WTC11 (cell line): ENCODE data around the gene SLCO1B3. TPM values are rescaled to one million over a fixed set of nuclear protein-coding genes. Genes with fewer than 3 reads are reported as not detected.

ENCODE experiments used
- ATAC-seq: fragments of 200-7000 bp; cut with Tn5 transposase; 2 replicates; pipeline ENCODE4 v1.10.0; 2021; ENCODE audit warnings: mild to moderate bottlenecking, moderate library complexity
- CTCF ChIA-PET: fragments of 300-600 bp; sonication (Branson Sonifier 250); formaldehyde crosslinking; loops from one replicate; lab custom pipeline; 2021; ENCODE audit warnings: antibody characterized with exemption; lab: Charles Lee
- POLR2A ChIA-PET: fragments of 350-600 bp; sonication (Branson Sonifier 250); formaldehyde crosslinking; loops from one replicate; lab custom pipeline; 2021; ENCODE audit warnings: antibody characterized with exemption; lab: Charles Lee
- DNase-seq: peaks from one replicate; pipeline ENCODE4 v3.0.0; 2021; ENCODE audit warnings: low spot score
- H3K27ac Mint-ChIP-seq: 2 replicates; pipeline ENCODE4 v1.8.0; 2021; ENCODE audit warnings: mixed read lengths
- H3K27me3 Mint-ChIP-seq: 2 replicates; pipeline ENCODE4 v1.8.0; 2021; ENCODE audit warnings: low read depth, mild to moderate bottlenecking, moderate library complexity, mixed read lengths
- H3K36me3 Mint-ChIP-seq: 2 replicates; pipeline ENCODE4 v1.8.0; 2021; ENCODE audit warnings: mixed read lengths
- H3K4me1 Mint-ChIP-seq: 2 replicates; pipeline ENCODE4 v1.8.0; 2022; ENCODE audit warnings: mixed read lengths
- H3K4me3 Mint-ChIP-seq: 2 replicates; pipeline ENCODE4 v1.8.0; 2021; ENCODE audit warnings: mild to moderate bottlenecking, moderate library complexity, mixed read lengths
- H3K9me3 Mint-ChIP-seq: 2 replicates; pipeline ENCODE4 v1.8.0; 2021; ENCODE audit warnings: mixed read lengths
- CBFB ChIP-seq: sonication (generic); formaldehyde crosslinking; IDR thresholded peaks from 2 replicates; pipeline ENCODE4 v1.8.1; 2022; ENCODE audit warnings: mild to moderate bottlenecking, low read depth, missing genetic modification reagents
- GTF2I ChIP-seq: fragments of 250-450 bp; sonication (Bioruptor Pico); conservative IDR thresholded peaks from 2 replicates; pipeline ENCODE4 v1.4.0; 2021; ENCODE audit warnings: mild to moderate bottlenecking
- JUN ChIP-seq: sonication (generic); formaldehyde crosslinking; IDR thresholded peaks from 2 replicates; pipeline ENCODE4 v1.8.0; 2023; ENCODE audit warnings: mild to moderate bottlenecking, missing genetic modification reagents
- NFE2L1 ChIP-seq: sonication (generic); formaldehyde crosslinking; IDR thresholded peaks from 2 replicates; pipeline ENCODE4 v1.8.1; 2023; ENCODE audit warnings: missing genetic modification reagents
- RELA ChIP-seq: sonication (generic); formaldehyde crosslinking; IDR thresholded peaks from 2 replicates; pipeline ENCODE4 v1.8.1; 2022; ENCODE audit warnings: missing genetic modification reagents, mild to moderate bottlenecking, borderline replicate concordance
- SP1 ChIP-seq: sonication (generic); formaldehyde crosslinking; conservative IDR thresholded peaks from 2 replicates; pipeline ENCODE4 v1.8.1; 2022; ENCODE audit warnings: missing genetic modification reagents
- TEAD1 ChIP-seq: sonication (generic); formaldehyde crosslinking; IDR thresholded peaks from 2 replicates; pipeline ENCODE4 v1.8.0; 2022; ENCODE audit warnings: mild to moderate bottlenecking, missing genetic modification reagents
- ZBTB21 ChIP-seq: sonication (generic); formaldehyde crosslinking; IDR thresholded peaks from 2 replicates; pipeline ENCODE4 v1.8.1; 2023; ENCODE audit warnings: mild to moderate bottlenecking, missing genetic modification reagents, borderline replicate concordance
- ZNF263 ChIP-seq: sonication (generic); formaldehyde crosslinking; IDR thresholded peaks from 2 replicates; pipeline ENCODE4 v1.8.1; 2022; ENCODE audit warnings: low read depth, mild to moderate bottlenecking, moderate library complexity, missing genetic modification reagents
- ZNF423 ChIP-seq: fragments of 250-450 bp; sonication (Bioruptor Pico); IDR thresholded peaks from 2 replicates; pipeline ENCODE4 v2.1.2; 2022; ENCODE audit warnings: mild to moderate bottlenecking, moderate library complexity
- ZNF671 ChIP-seq: fragments of 250-450 bp; sonication (Bioruptor Pico); IDR thresholded peaks from 2 replicates; pipeline ENCODE4 v1.8.0; 2021; ENCODE audit warnings: mild to moderate bottlenecking
- total RNA-seq: library from RNA; stranded (reverse); gene quantifications from 3 replicates; pipeline ENCODE4 v1.2.3, GENCODE V29; 2021
- TF ChIP-seq, protein P1 (sequence below): sonication (generic); formaldehyde crosslinking; IDR thresholded peaks from 2 replicates; pipeline ENCODE4 v1.8.0; 2023; ENCODE audit warnings: missing genetic modification reagents
- TF ChIP-seq, protein P2 (sequence below): fragments of 250-450 bp; sonication (Bioruptor Pico); IDR thresholded peaks from 2 replicates; pipeline ENCODE4 v1.9.0; 2021; ENCODE audit warnings: mild to moderate bottlenecking
- TF ChIP-seq, protein P3 (sequence below): sonication (generic); formaldehyde crosslinking; IDR thresholded peaks from 2 replicates; pipeline ENCODE4 v1.8.1; 2023; ENCODE audit warnings: mild to moderate bottlenecking, missing genetic modification reagents
- TF ChIP-seq, protein P4 (sequence below): fragments of 200-600 bp; IDR thresholded peaks from 2 replicates; pipeline ENCODE4 v1.8.0; 2022; ENCODE audit warnings: antibody characterized with exemption
- TF ChIP-seq, protein P5 (sequence below): sonication (generic); formaldehyde crosslinking; IDR thresholded peaks from 2 replicates; pipeline ENCODE4 v1.8.0; 2023; ENCODE audit warnings: missing genetic modification reagents, mild to moderate bottlenecking, borderline replicate concordance
- TF ChIP-seq, protein P6 (sequence below): sonication (generic); formaldehyde crosslinking; IDR thresholded peaks from 2 replicates; pipeline ENCODE4 v1.8.0; 2022; ENCODE audit warnings: missing genetic modification reagents

The SLCO1B3 gene
- total RNA-seq, 1 experiment from 2014 or later: not detected

DNA sequence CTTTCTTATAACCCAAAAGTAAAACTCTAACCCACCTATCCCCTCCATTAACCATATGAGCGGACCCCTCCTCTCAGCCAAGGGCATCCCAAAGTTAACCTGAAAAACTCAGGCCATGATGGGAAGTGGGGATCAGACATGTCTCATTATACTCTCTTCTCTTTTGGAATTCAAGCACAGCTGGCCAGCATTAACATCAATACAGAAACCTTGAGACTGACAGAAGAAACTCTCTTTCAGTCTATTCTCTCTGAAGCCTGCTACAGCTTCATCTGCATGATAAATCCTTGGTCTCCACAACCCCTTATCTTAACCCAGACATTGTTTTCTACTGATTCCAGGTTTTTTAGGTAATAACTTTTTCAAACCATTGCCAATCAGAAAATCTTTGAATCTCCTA lies 17.5 kb upstream of the SLCO1B3 start:
- POLR2A ChIA-PET: no interaction called here
- DNase-seq: no peak
- Mint-ChIP-seq H3K27ac (no peak overlapping the region), H3K9me3 (peaks cover 45% of the 10 kb centered on the region), H3K36me3 (peaks cover 28% of the 10 kb centered on the region), H3K27me3 (no peaks in the 10 kb centered on the region), H3K4me3 (no peak overlapping the region), H3K4me1 (peaks cover 5% of the 10 kb centered on the region)
- peak; percentile 65 for ATAC-seq
- CTCF ChIA-PET: no interaction called here
- TF ChIP-seq TEAD1 (CRISPR knock-in tag): no peak
- no peak for TF ChIP-seq RELA (CRISPR knock-in tag)
- no peak for TF ChIP-seq GTF2I (CRISPR knock-in tag)
- TF ChIP-seq, protein P1, sequence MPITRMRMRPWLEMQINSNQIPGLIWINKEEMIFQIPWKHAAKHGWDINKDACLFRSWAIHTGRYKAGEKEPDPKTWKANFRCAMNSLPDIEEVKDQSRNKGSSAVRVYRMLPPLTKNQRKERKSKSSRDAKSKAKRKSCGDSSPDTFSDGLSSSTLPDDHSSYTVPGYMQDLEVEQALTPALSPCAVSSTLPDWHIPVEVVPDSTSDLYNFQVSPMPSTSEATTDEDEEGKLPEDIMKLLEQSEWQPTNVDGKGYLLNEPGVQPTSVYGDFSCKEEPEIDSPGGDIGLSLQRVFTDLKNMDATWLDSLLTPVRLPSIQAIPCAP: no peak
- no peak for TF ChIP-seq ZNF423 (CRISPR knock-in tag)
- no peak for TF ChIP-seq SP1 (CRISPR knock-in tag)
- TF ChIP-seq, protein P2, sequence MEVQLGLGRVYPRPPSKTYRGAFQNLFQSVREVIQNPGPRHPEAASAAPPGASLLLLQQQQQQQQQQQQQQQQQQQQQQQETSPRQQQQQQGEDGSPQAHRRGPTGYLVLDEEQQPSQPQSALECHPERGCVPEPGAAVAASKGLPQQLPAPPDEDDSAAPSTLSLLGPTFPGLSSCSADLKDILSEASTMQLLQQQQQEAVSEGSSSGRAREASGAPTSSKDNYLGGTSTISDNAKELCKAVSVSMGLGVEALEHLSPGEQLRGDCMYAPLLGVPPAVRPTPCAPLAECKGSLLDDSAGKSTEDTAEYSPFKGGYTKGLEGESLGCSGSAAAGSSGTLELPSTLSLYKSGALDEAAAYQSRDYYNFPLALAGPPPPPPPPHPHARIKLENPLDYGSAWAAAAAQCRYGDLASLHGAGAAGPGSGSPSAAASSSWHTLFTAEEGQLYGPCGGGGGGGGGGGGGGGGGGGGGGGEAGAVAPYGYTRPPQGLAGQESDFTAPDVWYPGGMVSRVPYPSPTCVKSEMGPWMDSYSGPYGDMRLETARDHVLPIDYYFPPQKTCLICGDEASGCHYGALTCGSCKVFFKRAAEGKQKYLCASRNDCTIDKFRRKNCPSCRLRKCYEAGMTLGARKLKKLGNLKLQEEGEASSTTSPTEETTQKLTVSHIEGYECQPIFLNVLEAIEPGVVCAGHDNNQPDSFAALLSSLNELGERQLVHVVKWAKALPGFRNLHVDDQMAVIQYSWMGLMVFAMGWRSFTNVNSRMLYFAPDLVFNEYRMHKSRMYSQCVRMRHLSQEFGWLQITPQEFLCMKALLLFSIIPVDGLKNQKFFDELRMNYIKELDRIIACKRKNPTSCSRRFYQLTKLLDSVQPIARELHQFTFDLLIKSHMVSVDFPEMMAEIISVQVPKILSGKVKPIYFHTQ: no peak
- TF ChIP-seq, protein P3, sequence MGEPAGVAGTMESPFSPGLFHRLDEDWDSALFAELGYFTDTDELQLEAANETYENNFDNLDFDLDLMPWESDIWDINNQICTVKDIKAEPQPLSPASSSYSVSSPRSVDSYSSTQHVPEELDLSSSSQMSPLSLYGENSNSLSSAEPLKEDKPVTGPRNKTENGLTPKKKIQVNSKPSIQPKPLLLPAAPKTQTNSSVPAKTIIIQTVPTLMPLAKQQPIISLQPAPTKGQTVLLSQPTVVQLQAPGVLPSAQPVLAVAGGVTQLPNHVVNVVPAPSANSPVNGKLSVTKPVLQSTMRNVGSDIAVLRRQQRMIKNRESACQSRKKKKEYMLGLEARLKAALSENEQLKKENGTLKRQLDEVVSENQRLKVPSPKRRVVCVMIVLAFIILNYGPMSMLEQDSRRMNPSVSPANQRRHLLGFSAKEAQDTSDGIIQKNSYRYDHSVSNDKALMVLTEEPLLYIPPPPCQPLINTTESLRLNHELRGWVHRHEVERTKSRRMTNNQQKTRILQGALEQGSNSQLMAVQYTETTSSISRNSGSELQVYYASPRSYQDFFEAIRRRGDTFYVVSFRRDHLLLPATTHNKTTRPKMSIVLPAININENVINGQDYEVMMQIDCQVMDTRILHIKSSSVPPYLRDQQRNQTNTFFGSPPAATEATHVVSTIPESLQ (CRISPR knock-in tag): no peak
- TF ChIP-seq JUN (CRISPR knock-in tag): no peak
- TF ChIP-seq ZNF263 (CRISPR knock-in tag): no peak

DNA sequence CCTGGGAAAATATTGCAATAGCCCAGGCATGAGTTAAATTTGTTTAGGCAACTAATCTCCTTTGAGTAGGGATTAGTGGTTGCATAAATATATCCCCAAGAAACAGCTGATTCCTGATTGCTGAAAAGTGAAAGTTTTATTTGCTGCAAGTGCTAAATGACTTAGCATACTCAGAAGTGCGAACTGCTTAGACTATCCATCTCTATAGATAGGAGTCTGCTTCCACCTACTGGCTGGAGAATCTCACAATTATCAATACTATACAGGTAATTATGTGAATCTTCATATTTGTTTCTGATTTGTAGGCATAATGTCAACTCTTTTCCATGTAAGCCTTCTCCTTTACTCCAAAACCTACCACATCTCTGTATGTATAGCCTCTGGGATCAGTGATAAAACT lies 12.0 kb upstream of the SLCO1B3 start:
- DNase-seq (no peak), ATAC-seq (peak; percentile 80)
- TF ChIP-seq CBFB (CRISPR knock-in tag) (no peak), ZBTB21 (CRISPR knock-in tag) (no peak), GTF2I (CRISPR knock-in tag) (no peak)
- TF ChIP-seq, protein P4, sequence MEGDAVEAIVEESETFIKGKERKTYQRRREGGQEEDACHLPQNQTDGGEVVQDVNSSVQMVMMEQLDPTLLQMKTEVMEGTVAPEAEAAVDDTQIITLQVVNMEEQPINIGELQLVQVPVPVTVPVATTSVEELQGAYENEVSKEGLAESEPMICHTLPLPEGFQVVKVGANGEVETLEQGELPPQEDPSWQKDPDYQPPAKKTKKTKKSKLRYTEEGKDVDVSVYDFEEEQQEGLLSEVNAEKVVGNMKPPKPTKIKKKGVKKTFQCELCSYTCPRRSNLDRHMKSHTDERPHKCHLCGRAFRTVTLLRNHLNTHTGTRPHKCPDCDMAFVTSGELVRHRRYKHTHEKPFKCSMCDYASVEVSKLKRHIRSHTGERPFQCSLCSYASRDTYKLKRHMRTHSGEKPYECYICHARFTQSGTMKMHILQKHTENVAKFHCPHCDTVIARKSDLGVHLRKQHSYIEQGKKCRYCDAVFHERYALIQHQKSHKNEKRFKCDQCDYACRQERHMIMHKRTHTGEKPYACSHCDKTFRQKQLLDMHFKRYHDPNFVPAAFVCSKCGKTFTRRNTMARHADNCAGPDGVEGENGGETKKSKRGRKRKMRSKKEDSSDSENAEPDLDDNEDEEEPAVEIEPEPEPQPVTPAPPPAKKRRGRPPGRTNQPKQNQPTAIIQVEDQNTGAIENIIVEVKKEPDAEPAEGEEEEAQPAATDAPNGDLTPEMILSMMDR: peak; percentile 33; the same call in 1 of the 2 replicates
- H3K36me3 Mint-ChIP-seq: peaks cover 13% of the 10 kb centered on the region
- no peaks in the 10 kb centered on the region for H3K27me3 Mint-ChIP-seq
- no peaks in the 10 kb centered on the region; the same call in 1 of the 2 replicates for H3K4me1 Mint-ChIP-seq
- H3K4me3 Mint-ChIP-seq: no peak overlapping the region
- ChIA-PET POLR2A (no interaction called here), CTCF (interaction anchor here (0.6 to 2.3 kb wide), 3 partner anchors 82 to 172 kb away, joined by 3 to 13 read pairs (median 3); no protein-coding TSS in a partner anchor)
- no peak overlapping the region for H3K27ac Mint-ChIP-seq
- H3K9me3 Mint-ChIP-seq: peaks cover 14% of the 10 kb centered on the region

DNA sequence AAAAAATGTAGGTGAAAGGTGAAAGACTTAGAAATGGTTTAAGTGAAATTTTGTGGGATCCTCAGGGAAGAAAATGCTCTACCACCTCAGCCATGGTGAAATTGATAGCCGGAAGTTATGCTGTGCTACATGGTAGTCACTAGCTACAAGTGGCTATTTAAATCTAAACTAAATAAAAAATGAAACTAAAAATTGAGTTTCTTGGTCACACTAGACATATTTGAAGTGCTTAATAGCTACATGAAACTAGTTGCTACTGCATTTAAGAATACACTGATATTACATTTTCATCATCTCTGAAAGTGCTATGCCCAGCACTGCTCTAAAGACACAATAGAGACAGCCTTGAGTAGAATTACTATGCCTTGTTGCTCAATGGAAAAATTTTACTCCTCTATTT lies 10.3 kb upstream of the SLCO1B3 start:
- CTCF ChIA-PET: no interaction called here
- H3K4me3 Mint-ChIP-seq: no peak overlapping the region

More for the DNA sequence above, 10.3 kb upstream of the SLCO1B3 start:
- POLR2A ChIA-PET: no interaction called here
- Mint-ChIP-seq H3K27me3 (no peaks in the 10 kb centered on the region), H3K36me3 (no peaks in the 10 kb centered on the region; the same call in 1 of the 2 replicates), H3K9me3 (no peaks in the 10 kb centered on the region), H3K4me1 (no peaks in the 10 kb centered on the region), H3K27ac (no peak overlapping the region)
- DNase-seq: no peak
- no peak for ATAC-seq
- TF ChIP-seq NFE2L1 (CRISPR knock-in tag) (no peak), ZNF671 (CRISPR knock-in tag) (no peak)
- TF ChIP-seq, protein P5, sequence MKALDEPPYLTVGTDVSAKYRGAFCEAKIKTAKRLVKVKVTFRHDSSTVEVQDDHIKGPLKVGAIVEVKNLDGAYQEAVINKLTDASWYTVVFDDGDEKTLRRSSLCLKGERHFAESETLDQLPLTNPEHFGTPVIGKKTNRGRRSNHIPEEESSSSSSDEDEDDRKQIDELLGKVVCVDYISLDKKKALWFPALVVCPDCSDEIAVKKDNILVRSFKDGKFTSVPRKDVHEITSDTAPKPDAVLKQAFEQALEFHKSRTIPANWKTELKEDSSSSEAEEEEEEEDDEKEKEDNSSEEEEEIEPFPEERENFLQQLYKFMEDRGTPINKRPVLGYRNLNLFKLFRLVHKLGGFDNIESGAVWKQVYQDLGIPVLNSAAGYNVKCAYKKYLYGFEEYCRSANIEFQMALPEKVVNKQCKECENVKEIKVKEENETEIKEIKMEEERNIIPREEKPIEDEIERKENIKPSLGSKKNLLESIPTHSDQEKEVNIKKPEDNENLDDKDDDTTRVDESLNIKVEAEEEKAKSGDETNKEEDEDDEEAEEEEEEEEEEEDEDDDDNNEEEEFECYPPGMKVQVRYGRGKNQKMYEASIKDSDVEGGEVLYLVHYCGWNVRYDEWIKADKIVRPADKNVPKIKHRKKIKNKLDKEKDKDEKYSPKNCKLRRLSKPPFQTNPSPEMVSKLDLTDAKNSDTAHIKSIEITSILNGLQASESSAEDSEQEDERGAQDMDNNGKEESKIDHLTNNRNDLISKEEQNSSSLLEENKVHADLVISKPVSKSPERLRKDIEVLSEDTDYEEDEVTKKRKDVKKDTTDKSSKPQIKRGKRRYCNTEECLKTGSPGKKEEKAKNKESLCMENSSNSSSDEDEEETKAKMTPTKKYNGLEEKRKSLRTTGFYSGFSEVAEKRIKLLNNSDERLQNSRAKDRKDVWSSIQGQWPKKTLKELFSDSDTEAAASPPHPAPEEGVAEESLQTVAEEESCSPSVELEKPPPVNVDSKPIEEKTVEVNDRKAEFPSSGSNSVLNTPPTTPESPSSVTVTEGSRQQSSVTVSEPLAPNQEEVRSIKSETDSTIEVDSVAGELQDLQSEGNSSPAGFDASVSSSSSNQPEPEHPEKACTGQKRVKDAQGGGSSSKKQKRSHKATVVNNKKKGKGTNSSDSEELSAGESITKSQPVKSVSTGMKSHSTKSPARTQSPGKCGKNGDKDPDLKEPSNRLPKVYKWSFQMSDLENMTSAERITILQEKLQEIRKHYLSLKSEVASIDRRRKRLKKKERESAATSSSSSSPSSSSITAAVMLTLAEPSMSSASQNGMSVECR: no peak
- TF ChIP-seq, protein P6, sequence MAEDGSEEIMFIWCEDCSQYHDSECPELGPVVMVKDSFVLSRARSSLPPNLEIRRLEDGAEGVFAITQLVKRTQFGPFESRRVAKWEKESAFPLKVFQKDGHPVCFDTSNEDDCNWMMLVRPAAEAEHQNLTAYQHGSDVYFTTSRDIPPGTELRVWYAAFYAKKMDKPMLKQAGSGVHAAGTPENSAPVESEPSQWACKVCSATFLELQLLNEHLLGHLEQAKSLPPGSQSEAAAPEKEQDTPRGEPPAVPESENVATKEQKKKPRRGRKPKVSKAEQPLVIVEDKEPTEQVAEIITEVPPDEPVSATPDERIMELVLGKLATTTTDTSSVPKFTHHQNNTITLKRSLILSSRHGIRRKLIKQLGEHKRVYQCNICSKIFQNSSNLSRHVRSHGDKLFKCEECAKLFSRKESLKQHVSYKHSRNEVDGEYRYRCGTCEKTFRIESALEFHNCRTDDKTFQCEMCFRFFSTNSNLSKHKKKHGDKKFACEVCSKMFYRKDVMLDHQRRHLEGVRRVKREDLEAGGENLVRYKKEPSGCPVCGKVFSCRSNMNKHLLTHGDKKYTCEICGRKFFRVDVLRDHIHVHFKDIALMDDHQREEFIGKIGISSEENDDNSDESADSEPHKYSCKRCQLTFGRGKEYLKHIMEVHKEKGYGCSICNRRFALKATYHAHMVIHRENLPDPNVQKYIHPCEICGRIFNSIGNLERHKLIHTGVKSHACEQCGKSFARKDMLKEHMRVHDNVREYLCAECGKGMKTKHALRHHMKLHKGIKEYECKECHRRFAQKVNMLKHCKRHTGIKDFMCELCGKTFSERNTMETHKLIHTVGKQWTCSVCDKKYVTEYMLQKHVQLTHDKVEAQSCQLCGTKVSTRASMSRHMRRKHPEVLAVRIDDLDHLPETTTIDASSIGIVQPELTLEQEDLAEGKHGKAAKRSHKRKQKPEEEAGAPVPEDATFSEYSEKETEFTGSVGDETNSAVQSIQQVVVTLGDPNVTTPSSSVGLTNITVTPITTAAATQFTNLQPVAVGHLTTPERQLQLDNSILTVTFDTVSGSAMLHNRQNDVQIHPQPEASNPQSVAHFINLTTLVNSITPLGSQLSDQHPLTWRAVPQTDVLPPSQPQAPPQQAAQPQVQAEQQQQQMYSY (CRISPR knock-in tag): no peak
- TF ChIP-seq, all 79 proteins: peak for 0
